ENCODE measurements around the gene MLH1.

DNA sequence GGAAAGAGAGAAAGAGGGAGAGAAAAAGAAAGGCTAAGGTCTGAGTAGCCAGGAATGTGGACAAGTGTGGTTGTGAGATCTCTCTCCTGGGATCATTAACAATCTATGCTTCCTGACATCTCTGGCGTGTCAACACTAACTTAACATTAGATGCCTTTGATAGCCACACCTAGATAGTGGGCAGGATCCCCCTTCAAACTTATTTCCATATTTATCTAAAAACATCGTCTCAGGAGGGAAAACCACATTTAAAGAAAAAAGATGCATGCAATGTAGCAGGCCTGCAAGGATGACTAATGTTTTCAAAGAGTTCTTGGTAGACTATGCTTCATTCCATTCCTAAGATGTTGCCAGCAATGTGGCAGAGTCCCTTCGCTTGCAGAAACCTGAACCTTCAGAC, 80.9 kb downstream of the MLH1 start:
- TF ChIP-seq ZNF274 (IDR thresholded peaks at IDR 0.05; ENCODE audit: low read depth, low read length) (no peak), YY1 (IDR thresholded peaks at IDR 0.05; ENCODE audit: insufficient read depth, insufficient read length) (no peak), SUZ12 (IDR thresholded peaks at IDR 0.05; ENCODE audit: extremely low read depth, insufficient read depth, insufficient read length) (no peak)
